PC-3 (cell line): ENCODE results near the gene RUFY2. TPM values are rescaled to one million over a fixed set of nuclear protein-coding genes. Genes with fewer than 3 reads are reported as not detected.

Source experiments
- ATAC-seq: fragments of 200-7000 bp; cut with Tn5 transposase; 2 replicates; pipeline ENCODE4 v1.9.1; 2020; ENCODE audit warnings: mild to moderate bottlenecking, moderate library complexity
- BruUV-seq: library from RNA; stranded (reverse); fragments of 400-500 nt; replicated peaks from 2 replicates; lab custom pipeline; 2021; lab: Mats Ljungman, UMichigan
- CTCF ChIA-PET: fragments of 300-600 bp; sonication (Branson Sonifier 250); formaldehyde crosslinking; loops from one replicate; lab custom pipeline; 2022; ENCODE audit warnings: antibody characterized with exemption; lab: Charles Lee
- POLR2A ChIA-PET: fragments of 300-600 bp; sonication (Branson Sonifier 250); formaldehyde crosslinking; loops from one replicate; lab custom pipeline; 2022; ENCODE audit warnings: antibody characterized with exemption; ENCODE audit not compliant: unreplicated experiment; lab: Charles Lee
- DNase-seq: peaks from one replicate; pipeline ENCODE4 v3.0.0-alpha.2; 2015
- H2AFZ ChIP-seq: fragments of 300-600 bp; sonication (generic); 2 replicates; pipeline ENCODE4 v1.6.0; 2016; ENCODE audit warnings: antibody characterized with exemption, low read length
- H3F3A ChIP-seq: fragments of 300-600 bp; sonication (generic); one replicate; pipeline ENCODE4 v1.6.0; 2017; ENCODE audit warnings: antibody characterized with exemption, low read length, control low read depth, mild to moderate bottlenecking; ENCODE audit not compliant: unreplicated experiment
- H3K27ac ChIP-seq: fragments of 300-600 bp; sonication (generic); 2 replicates; pipeline ENCODE4 v1.5.1; 2016; ENCODE audit warnings: mild to moderate bottlenecking, low read length
- H3K27me3 ChIP-seq: fragments of 300-600 bp; sonication (generic); 2 replicates; pipeline ENCODE4 v1.6.1; 2016; ENCODE audit warnings: low read length, mixed read lengths
- H3K36me3 ChIP-seq: fragments of 300-600 bp; sonication (generic); 2 replicates; pipeline ENCODE4 v1.6.1; 2016; ENCODE audit warnings: low read depth, mixed run types, low read length, mixed read lengths
- H3K4me1 ChIP-seq: fragments of 300-600 bp; sonication (generic); 2 replicates; pipeline ENCODE4 v1.5.1; 2016; ENCODE audit warnings: low read length; ENCODE audit not compliant: insufficient read depth
- H3K4me2 ChIP-seq: fragments of 300-600 bp; sonication (generic); 2 replicates; pipeline ENCODE4 v1.6.0; 2016; ENCODE audit warnings: low read length
- H3K4me3 ChIP-seq: fragments of 300-600 bp; sonication (generic); 2 replicates; pipeline ENCODE4 v1.5.1; 2016; ENCODE audit warnings: mild to moderate bottlenecking, low read length, mixed read lengths
- H3K79me2 ChIP-seq: fragments of 300-600 bp; sonication (generic); 2 replicates; pipeline ENCODE4 v1.6.1; 2017; ENCODE audit warnings: low read length, mixed read lengths
- H3K9ac ChIP-seq: fragments of 300-600 bp; sonication (generic); 2 replicates; pipeline ENCODE4 v1.6.0; 2016; ENCODE audit warnings: mild to moderate bottlenecking, low read length
- H3K9me2 ChIP-seq: fragments of 300-600 bp; sonication (generic); replicated peaks from 2 replicates; pipeline ENCODE4 v1.6.1; 2016; ENCODE audit warnings: mixed run types, low read length, mixed read lengths
- H3K9me3 ChIP-seq: fragments of 300-600 bp; sonication (generic); 2 replicates; pipeline ENCODE4 v1.6.1; 2016; ENCODE audit warnings: low read length, mixed read lengths
- H4K20me1 ChIP-seq: fragments of 300-600 bp; sonication (generic); 2 replicates; pipeline ENCODE4 v1.6.1; 2016; ENCODE audit warnings: low read length, mixed read lengths
- EZH2 ChIP-seq: fragments of 300-600 bp; sonication (generic); IDR thresholded peaks from one replicate; pipeline ENCODE4 v1.6.1; 2017; ENCODE audit warnings: antibody characterized with exemption, mild to moderate bottlenecking, low read length; ENCODE audit not compliant: unreplicated experiment
- EZH2phosphoT487 ChIP-seq: fragments of 300-600 bp; sonication (generic); IDR thresholded peaks from 2 replicates; pipeline ENCODE4 v1.6.1; 2018; ENCODE audit warnings: mild to moderate bottlenecking, antibody characterized with exemption, low read length, borderline replicate concordance
- intact Hi-C: fragments of 100-400 bp; cut with micrococcal nuclease; formaldehyde crosslinking; loops from 2 replicates; pipeline ENCODE4 v1.9.0; 2023
- total RNA-seq: library from RNA; depleted of rRNA; stranded (reverse); fragments of >200 nt; gene quantifications from 2 replicates; pipeline ENCODE4 v1.2.3, GENCODE V29; 2014; rRNA removed
- TF ChIP-seq, protein P1 (sequence below): fragments of 300-600 bp; sonication (generic); conservative IDR thresholded peaks from 2 replicates; pipeline ENCODE4 v1.5.1; 2017; ENCODE audit warnings: antibody characterized with exemption, low read depth, mild to moderate bottlenecking, low read length

RUFY2 gene
- total RNA-seq, 1 experiment from 2014 or later: 18.3 TPM

DNA sequence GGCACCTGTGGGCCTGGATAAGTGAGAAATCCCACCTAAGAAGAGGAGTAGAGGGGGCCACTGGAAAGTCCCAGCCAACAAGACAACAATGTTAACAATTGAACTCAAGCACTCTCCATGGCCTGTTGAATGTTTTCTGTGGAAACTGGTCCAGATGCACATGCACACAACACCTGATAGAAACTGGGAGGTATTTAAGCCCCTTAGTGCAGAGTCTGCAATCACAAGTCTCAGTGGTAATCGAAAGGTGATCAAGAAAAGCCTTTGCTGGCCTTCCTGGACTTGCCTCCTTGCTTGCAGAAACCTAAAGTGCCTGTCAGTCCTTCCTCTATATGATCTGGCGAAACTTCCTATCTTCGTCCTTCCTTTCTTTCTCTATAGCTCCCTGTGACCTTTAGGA is 105.8 kb downstream of the RUFY2 start:
- Histone ChIP-seq H3K9me3 (no peaks in the 10 kb centered on the region), H3K27me3 (no peaks in the 10 kb centered on the region), H2AFZ (no peak overlapping the region), H4K20me1 (no peaks in the 10 kb centered on the region), H3K36me3 (no peaks in the 10 kb centered on the region), H3K79me2 (no peaks in the 10 kb centered on the region), H3K4me3 (no peak overlapping the region), H3K9me2 (no peaks in the 10 kb centered on the region), H3K9ac (no peak overlapping the region), H3K27ac (no peak overlapping the region), H3K4me1 (peaks cover 8% of the 10 kb centered on the region; the same call in 1 of the 2 replicates), H3F3A (no peaks in the 10 kb centered on the region), H3K4me2 (no peak overlapping the region)
- CTCF ChIA-PET: interaction anchor here (0.5 to 4.0 kb wide), 8 partner anchors 12 to 446 kb away, joined by 3 to 130 read pairs (median 4); no protein-coding TSS in a partner anchor
- intact Hi-C loops: no loop called here
- DNase-seq: no peak
- no peak for ATAC-seq
- no peak for TF ChIP-seq EZH2phosphoT487
- TF ChIP-seq, protein P1, sequence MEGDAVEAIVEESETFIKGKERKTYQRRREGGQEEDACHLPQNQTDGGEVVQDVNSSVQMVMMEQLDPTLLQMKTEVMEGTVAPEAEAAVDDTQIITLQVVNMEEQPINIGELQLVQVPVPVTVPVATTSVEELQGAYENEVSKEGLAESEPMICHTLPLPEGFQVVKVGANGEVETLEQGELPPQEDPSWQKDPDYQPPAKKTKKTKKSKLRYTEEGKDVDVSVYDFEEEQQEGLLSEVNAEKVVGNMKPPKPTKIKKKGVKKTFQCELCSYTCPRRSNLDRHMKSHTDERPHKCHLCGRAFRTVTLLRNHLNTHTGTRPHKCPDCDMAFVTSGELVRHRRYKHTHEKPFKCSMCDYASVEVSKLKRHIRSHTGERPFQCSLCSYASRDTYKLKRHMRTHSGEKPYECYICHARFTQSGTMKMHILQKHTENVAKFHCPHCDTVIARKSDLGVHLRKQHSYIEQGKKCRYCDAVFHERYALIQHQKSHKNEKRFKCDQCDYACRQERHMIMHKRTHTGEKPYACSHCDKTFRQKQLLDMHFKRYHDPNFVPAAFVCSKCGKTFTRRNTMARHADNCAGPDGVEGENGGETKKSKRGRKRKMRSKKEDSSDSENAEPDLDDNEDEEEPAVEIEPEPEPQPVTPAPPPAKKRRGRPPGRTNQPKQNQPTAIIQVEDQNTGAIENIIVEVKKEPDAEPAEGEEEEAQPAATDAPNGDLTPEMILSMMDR: no peak
- TF ChIP-seq EZH2: no peak
- POLR2A ChIA-PET: interaction anchor here (0.5 kb wide), 1 partner anchor 194 kb away, joined by 3 read pairs; no protein-coding TSS in a partner anchor
- no TSS peak for BruUV-seq

DNA sequence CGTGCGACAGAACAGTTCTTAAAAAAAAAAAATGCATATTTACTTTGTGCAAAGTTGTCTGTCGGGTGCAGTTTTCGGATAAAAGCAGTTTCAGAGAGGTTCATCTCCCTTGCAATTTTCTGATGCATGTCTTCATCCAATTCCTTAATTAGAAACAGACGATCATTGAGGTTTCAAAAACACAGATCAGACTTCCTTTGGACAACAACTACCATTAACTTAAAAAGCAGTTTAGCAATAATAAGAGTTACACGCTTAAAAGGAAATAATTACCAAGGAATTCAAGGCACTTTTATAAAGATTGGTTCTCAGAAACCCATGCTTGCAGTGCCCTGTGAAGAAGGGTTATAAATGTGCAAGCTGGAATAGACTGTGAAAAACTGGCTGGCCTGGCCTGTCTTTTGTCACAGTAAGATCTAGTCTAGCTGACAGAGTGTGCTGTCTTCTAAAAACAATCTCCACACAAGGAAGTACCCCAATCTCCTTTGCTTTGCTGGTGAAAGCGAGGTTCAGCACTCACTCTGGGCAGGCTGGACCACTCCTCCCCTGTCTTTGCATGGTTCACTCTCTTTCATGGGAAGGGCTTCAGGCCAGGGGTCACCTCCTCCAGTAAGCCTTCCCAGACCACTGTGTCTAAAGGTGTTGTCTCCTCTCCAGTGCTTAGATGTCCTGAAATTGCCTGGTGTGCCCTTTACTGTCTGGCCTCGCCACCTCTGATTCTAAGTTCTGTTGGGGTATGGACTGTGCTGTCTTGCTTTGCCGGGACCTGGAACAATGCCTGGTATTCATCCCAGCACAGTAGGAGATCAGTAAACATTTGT is 110.0 kb downstream of the RUFY2 start:
- Histone ChIP-seq H3K27me3 (no peaks in the 10 kb centered on the region), H3K4me1 (peaks cover 7% of the 10 kb centered on the region; the same call in 1 of the 2 replicates), H3K9me2 (no peaks in the 10 kb centered on the region), H3K4me2 (no peak overlapping the region), H2AFZ (no peak overlapping the region), H3F3A (no peaks in the 10 kb centered on the region), H3K27ac (no peak overlapping the region), H4K20me1 (no peaks in the 10 kb centered on the region), H3K36me3 (no peaks in the 10 kb centered on the region), H3K4me3 (no peak overlapping the region), H3K79me2 (no peaks in the 10 kb centered on the region), H3K9me3 (no peaks in the 10 kb centered on the region), H3K9ac (no peak overlapping the region)
- intact Hi-C loops: no loop called here
- ATAC-seq (no peak), DNase-seq (no peak)
- CTCF ChIA-PET: no interaction called here
- TF ChIP-seq EZH2phosphoT487 (no peak), EZH2 (no peak)
- TF ChIP-seq, protein P1: no peak
- POLR2A ChIA-PET: no interaction called here
- BruUV-seq: no TSS peak

Other genes with a start within 250 kb of the RUFY2 start
- gene ATOH7, start 175.2 kb downstream of the RUFY2 start, total RNA-seq: 1.1 TPM in 1 of 2 replicates, not detected in the other
- gene HNRNPH3, start 75.2 kb downstream of the RUFY2 start, total RNA-seq: 40.5 and 77.5 TPM in 2 replicates
- gene PBLD, start 74.3 kb downstream of the RUFY2 start, total RNA-seq: 1.1 and 1.9 TPM in 2 replicates
- 29.5 and 38.7 TPM in 2 replicates for gene DNA2, start 64.7 kb upstream of the RUFY2 start, total RNA-seq
- gene SLC25A16, start 120.2 kb upstream of the RUFY2 start, total RNA-seq: 21.9 and 22.0 TPM in 2 replicates
- gene TET1, start 153.1 kb upstream of the RUFY2 start, total RNA-seq: 2.3 and 3.0 TPM in 2 replicates